DND-41 (cell line): ENCODE measurements around the gene NAV3.

ENCODE experiments used
- EZH2 ChIP-seq: IDR thresholded peaks from 3 replicates; pipeline ENCODE4 v1.6.1; 2012; ENCODE audit warnings: borderline replicate concordance, low read depth, mild to moderate bottlenecking, moderate library complexity, low read length, inconsistent platforms; ENCODE audit not compliant: severe bottlenecking
- TF ChIP-seq, protein P1 (sequence below): IDR thresholded peaks from 2 replicates; pipeline ENCODE4 v1.5.1; 2012; ENCODE audit warnings: borderline replicate concordance, low read length, moderate library complexity, mild to moderate bottlenecking; ENCODE audit not compliant: poor library complexity, severe bottlenecking; ENCODE audit errors: extremely low read depth

DNA sequence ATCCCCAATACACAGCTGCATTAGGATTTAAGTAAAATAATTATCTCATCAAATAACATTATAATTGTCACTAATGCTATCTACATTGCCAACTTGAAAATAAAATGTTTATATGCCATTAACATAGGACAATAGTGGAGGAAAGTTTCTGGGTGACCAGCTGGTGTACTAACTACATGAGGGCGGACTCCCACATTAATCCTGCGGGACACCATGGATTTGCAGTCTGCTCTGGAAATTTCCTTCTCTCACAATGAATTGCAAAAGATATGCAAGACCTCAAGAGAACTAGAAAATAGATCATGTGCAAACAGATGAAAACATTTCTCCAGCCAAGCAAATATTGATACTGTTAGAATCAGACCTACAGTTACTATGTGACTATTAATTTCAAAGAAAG lies 390.1 kb downstream of the NAV3 start:
- TF ChIP-seq, protein P1, sequence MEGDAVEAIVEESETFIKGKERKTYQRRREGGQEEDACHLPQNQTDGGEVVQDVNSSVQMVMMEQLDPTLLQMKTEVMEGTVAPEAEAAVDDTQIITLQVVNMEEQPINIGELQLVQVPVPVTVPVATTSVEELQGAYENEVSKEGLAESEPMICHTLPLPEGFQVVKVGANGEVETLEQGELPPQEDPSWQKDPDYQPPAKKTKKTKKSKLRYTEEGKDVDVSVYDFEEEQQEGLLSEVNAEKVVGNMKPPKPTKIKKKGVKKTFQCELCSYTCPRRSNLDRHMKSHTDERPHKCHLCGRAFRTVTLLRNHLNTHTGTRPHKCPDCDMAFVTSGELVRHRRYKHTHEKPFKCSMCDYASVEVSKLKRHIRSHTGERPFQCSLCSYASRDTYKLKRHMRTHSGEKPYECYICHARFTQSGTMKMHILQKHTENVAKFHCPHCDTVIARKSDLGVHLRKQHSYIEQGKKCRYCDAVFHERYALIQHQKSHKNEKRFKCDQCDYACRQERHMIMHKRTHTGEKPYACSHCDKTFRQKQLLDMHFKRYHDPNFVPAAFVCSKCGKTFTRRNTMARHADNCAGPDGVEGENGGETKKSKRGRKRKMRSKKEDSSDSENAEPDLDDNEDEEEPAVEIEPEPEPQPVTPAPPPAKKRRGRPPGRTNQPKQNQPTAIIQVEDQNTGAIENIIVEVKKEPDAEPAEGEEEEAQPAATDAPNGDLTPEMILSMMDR: no peak
- TF ChIP-seq EZH2: no peak
